Caco-2 (cell line): Measurements from ENCODE around the gene NAB1. TPM values are rescaled to one million over a fixed set of nuclear protein-coding genes. Genes with fewer than 3 reads are reported as not detected.

Experiments
- BruUV-seq: library from RNA; stranded (reverse); fragments of 400-500 nt; replicated peaks from 2 replicates; lab custom pipeline; 2021; lab: Mats Ljungman, UMichigan
- CTCF ChIA-PET: fragments of 300-600 bp; sonication (Branson Sonifier 250); formaldehyde crosslinking; loops from one replicate; lab custom pipeline; 2022; ENCODE audit warnings: antibody characterized with exemption; lab: Charles Lee
- POLR2A ChIA-PET: fragments of 300-600 bp; sonication (Branson Sonifier 250); formaldehyde crosslinking; loops from one replicate; lab custom pipeline; 2022; ENCODE audit warnings: antibody characterized with exemption; lab: Charles Lee
- DNase-seq, 2 experiments: peaks; one replicate each; pipeline versions ENCODE4 v3.0.0 to v3.0.0-alpha.2; 2020 to 2022
- H3K27me3 ChIP-seq: replicated peaks from 2 replicates; pipeline ENCODE4 v1.6.0; 2011; ENCODE audit warnings: low read length; ENCODE audit not compliant: control insufficient read depth, insufficient read depth
- H3K36me3 ChIP-seq: 2 replicates; pipeline ENCODE4 v1.5.1; 2011; ENCODE audit warnings: low read length; ENCODE audit not compliant: control insufficient read depth, insufficient read depth
- H3K4me1 ChIP-seq: fragments of 250-450 bp; sonication (Bioruptor Pico); 2 replicates; pipeline ENCODE4 v1.5.1; 2020; ENCODE audit warnings: mild to moderate bottlenecking
- H3K4me3 ChIP-seq: 2 replicates; pipeline ENCODE4 v1.5.1; 2011; ENCODE audit warnings: low read depth, mild to moderate bottlenecking, control low read depth, low read length
- H3K9me3 ChIP-seq: fragments of 250-450 bp; sonication (Bioruptor Pico); 2 replicates; pipeline ENCODE4 v1.5.1; 2020; ENCODE audit warnings: mild to moderate bottlenecking, moderate library complexity
- H3K27ac Mint-ChIP-seq: one replicate; pipeline ENCODE4 v1.8.0; 2022; ENCODE audit warnings: mixed read lengths; ENCODE audit not compliant: unreplicated experiment
- H3K27me3 Mint-ChIP-seq: one replicate; pipeline ENCODE4 v1.8.0; 2022; ENCODE audit warnings: mixed read lengths; ENCODE audit not compliant: insufficient read depth, unreplicated experiment
- H3K36me3 Mint-ChIP-seq: one replicate; pipeline ENCODE4 v1.8.0; 2022; ENCODE audit warnings: mild to moderate bottlenecking, mixed read lengths; ENCODE audit not compliant: insufficient read depth, unreplicated experiment
- H3K4me1 Mint-ChIP-seq: one replicate; pipeline ENCODE4 v1.8.0; 2022; ENCODE audit warnings: low read depth, mixed read lengths; ENCODE audit not compliant: unreplicated experiment
- H3K4me3 Mint-ChIP-seq: one replicate; pipeline ENCODE4 v1.8.0; 2022; ENCODE audit warnings: mild to moderate bottlenecking, moderate library complexity, mixed read lengths; ENCODE audit not compliant: unreplicated experiment
- H3K9me3 Mint-ChIP-seq: one replicate; pipeline ENCODE4 v1.8.0; 2022; ENCODE audit warnings: mixed read lengths; ENCODE audit not compliant: unreplicated experiment
- CTCF ChIP-seq, 2 experiments: fragments of 200-600 bp in 1 of 2; IDR thresholded peaks; 1 replicate in 1 of 2; 2 replicates in 1 of 2; pipeline versions ENCODE4 v1.5.1 to v1.8.0; 2011 to 2022; ENCODE audit warnings: antibody characterized with exemption in 1 of 2, control low read depth in 1 of 2, inconsistent platforms in 1 of 2, low read depth in 1 of 2, low read length in 1 of 2, mild to moderate bottlenecking in 1 of 2, moderate library complexity in 1 of 2; ENCODE audit not compliant: insufficient read depth in 1 of 2, severe bottlenecking in 1 of 2, unreplicated experiment in 1 of 2
- intact Hi-C: fragments of 100-400 bp; cut with micrococcal nuclease; formaldehyde crosslinking; loops from one replicate; pipeline ENCODE4 v1.10.0; 2022; ENCODE audit not compliant: unreplicated experiment
- total RNA-seq: library from RNA; stranded (reverse); gene quantifications from 2 replicates; pipeline ENCODE4 v1.2.3, GENCODE V29; 2022

The NAB1 gene
- total RNA-seq, 1 experiment from 2014 or later: 88.1 TPM

- Histone ChIP-seq H3K27me3 (no peaks in the 10 kb centered on the region), H3K4me1 (peaks cover 22% of the 10 kb centered on the region), H3K36me3 (no peaks in the 10 kb centered on the region), H3K9me3 (no peaks in the 10 kb centered on the region), H3K4me3 (no peak overlapping the region)
- no peak for TF ChIP-seq CTCF (IDR thresholded peaks at IDR 0.05; ENCODE audit: insufficient read depth in 1 of 2, low read depth in 1 of 2, low read length in 1 of 2, severe bottlenecking in 1 of 2, unreplicated experiment in 1 of 2)
- peaks cover 32% of the 10 kb centered on the region for H3K36me3 Mint-ChIP-seq
- ChIA-PET CTCF (no interaction called here), POLR2A (no interaction called here)
- peaks cover 17% of the 10 kb centered on the region for H3K4me1 Mint-ChIP-seq
- no peaks in the 10 kb centered on the region for H3K9me3 Mint-ChIP-seq
- no peak for DNase-seq
- H3K27me3 Mint-ChIP-seq: no peaks in the 10 kb centered on the region
- intact Hi-C loops: no loop called here
- no peak overlapping the region for H3K27ac Mint-ChIP-seq
- no TSS peak for BruUV-seq
- no peak overlapping the region for H3K4me3 Mint-ChIP-seq
Measured at GRCh38 chr2:190695739-190696138, 46.9 kb downstream of the NAB1 start.

- CTCF ChIA-PET: no interaction called here
Measured at GRCh38 chr2:190696792-190697398, 48.0 kb downstream of the NAB1 start.

DNA sequence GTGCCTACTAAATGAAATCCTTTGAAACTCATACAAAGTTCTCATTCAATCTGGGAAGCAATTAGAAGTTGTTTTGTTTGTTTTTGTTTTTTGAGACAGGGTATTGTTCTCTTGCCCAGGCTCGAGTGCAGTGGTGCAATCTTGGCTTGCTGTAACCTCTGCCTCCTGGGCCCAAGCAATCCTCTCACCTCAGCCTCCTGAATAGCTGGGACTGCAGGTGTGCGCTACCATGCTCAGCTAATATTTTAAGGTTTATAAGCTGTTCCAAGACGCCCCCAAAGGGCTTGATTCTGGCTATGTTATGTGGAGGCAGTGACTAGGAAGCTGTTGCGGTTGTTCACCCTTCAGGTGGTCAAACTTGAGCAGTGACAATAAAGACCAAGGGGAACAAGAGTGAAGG is 48.5 kb downstream of the NAB1 start:
- H3K4me1 Mint-ChIP-seq: peaks cover 20% of the 10 kb centered on the region
- CTCF ChIA-PET: no interaction called here
- POLR2A ChIA-PET: no interaction called here
- no peak for DNase-seq
- no peak overlapping the region for H3K27ac Mint-ChIP-seq
- no peaks in the 10 kb centered on the region for H3K9me3 Mint-ChIP-seq
- BruUV-seq: no TSS peak
- H3K27me3 ChIP-seq: no peaks in the 10 kb centered on the region
- no peak overlapping the region for H3K4me3 ChIP-seq
- peaks cover 30% of the 10 kb centered on the region for H3K4me1 ChIP-seq
- no peaks in the 10 kb centered on the region for H3K27me3 Mint-ChIP-seq
- no peaks in the 10 kb centered on the region for H3K9me3 ChIP-seq
- no peaks in the 10 kb centered on the region for H3K36me3 ChIP-seq
- intact Hi-C loops: no loop called here
- TF ChIP-seq CTCF (IDR thresholded peaks at IDR 0.05; ENCODE audit: insufficient read depth in 1 of 2, low read depth in 1 of 2, low read length in 1 of 2, severe bottlenecking in 1 of 2, unreplicated experiment in 1 of 2): no peak
- peaks cover 22% of the 10 kb centered on the region for H3K36me3 Mint-ChIP-seq
- H3K4me3 Mint-ChIP-seq: no peak overlapping the region

More at GRCh38 chr2:190696792-190697398, 48.0 kb downstream of the NAB1 start:
- POLR2A ChIA-PET: interaction anchor here (0.5 kb wide), 1 partner anchor 379 kb away, joined by 3 read pairs; no protein-coding TSS in a partner anchor
- BruUV-seq: no TSS peak
- H3K27ac Mint-ChIP-seq: no peak overlapping the region
- H3K27me3 ChIP-seq: no peaks in the 10 kb centered on the region
- peaks cover 30% of the 10 kb centered on the region for H3K4me1 ChIP-seq
- H3K4me3 ChIP-seq: no peak overlapping the region
- DNase-seq: peak; percentile 30 to 49
- H3K27me3 Mint-ChIP-seq: no peaks in the 10 kb centered on the region
- intact Hi-C loops: no loop called here
- TF ChIP-seq CTCF (IDR thresholded peaks at IDR 0.05; ENCODE audit: insufficient read depth in 1 of 2, low read depth in 1 of 2, low read length in 1 of 2, severe bottlenecking in 1 of 2, unreplicated experiment in 1 of 2): no peak
- H3K9me3 ChIP-seq: no peaks in the 10 kb centered on the region
- peaks cover 22% of the 10 kb centered on the region for H3K36me3 Mint-ChIP-seq
- no peak overlapping the region for H3K4me3 Mint-ChIP-seq
- no peaks in the 10 kb centered on the region for H3K36me3 ChIP-seq
- no peaks in the 10 kb centered on the region for H3K9me3 Mint-ChIP-seq
- peaks cover 20% of the 10 kb centered on the region for H3K4me1 Mint-ChIP-seq
